Progenitor cell of endocrine pancreas (in vitro differentiated cells): ENCODE data around the gene ADARB1. TPM values are rescaled to one million over a fixed set of nuclear protein-coding genes. Genes with fewer than 3 reads are reported as not detected.

Experiments used
- DNase-seq: peaks from one replicate; pipeline ENCODE4 v3.0.0; 2021; ENCODE audit warnings: low spot score; ENCODE audit not compliant: unreplicated experiment
- H3K27ac Mint-ChIP-seq: 2 replicates; pipeline ENCODE4 v1.8.0; 2021; ENCODE audit warnings: mild to moderate bottlenecking, moderate library complexity, mixed read lengths
- H3K27me3 Mint-ChIP-seq: 2 replicates; pipeline ENCODE4 v1.8.0; 2021; ENCODE audit warnings: mixed read lengths
- H3K36me3 Mint-ChIP-seq: 2 replicates; pipeline ENCODE4 v1.8.0; 2022; ENCODE audit warnings: mixed read lengths; ENCODE audit not compliant: insufficient read depth
- H3K4me1 Mint-ChIP-seq: 2 replicates; pipeline ENCODE4 v1.8.0; 2021; ENCODE audit warnings: low read depth, mixed read lengths
- H3K4me3 Mint-ChIP-seq: 2 replicates; pipeline ENCODE4 v1.8.0; 2021; ENCODE audit warnings: low read depth, mild to moderate bottlenecking, moderate library complexity, mixed read lengths
- H3K9me3 Mint-ChIP-seq: 2 replicates; pipeline ENCODE4 v1.8.0; 2021; ENCODE audit warnings: low read depth, mixed read lengths
- CTCF ChIP-seq: fragments of 200-600 bp; sonication (generic); IDR thresholded peaks from one replicate; pipeline ENCODE4 v1.5.0; 2021; ENCODE audit warnings: antibody characterized with exemption, mild to moderate bottlenecking; ENCODE audit not compliant: unreplicated experiment
- total RNA-seq: library from RNA; stranded (reverse); gene quantifications from 2 replicates; pipeline ENCODE4 v1.2.1, GENCODE V29; 2021

The ADARB1 gene
- total RNA-seq, 1 donor from 2014 or later, result 19.1 TPM

DNA sequence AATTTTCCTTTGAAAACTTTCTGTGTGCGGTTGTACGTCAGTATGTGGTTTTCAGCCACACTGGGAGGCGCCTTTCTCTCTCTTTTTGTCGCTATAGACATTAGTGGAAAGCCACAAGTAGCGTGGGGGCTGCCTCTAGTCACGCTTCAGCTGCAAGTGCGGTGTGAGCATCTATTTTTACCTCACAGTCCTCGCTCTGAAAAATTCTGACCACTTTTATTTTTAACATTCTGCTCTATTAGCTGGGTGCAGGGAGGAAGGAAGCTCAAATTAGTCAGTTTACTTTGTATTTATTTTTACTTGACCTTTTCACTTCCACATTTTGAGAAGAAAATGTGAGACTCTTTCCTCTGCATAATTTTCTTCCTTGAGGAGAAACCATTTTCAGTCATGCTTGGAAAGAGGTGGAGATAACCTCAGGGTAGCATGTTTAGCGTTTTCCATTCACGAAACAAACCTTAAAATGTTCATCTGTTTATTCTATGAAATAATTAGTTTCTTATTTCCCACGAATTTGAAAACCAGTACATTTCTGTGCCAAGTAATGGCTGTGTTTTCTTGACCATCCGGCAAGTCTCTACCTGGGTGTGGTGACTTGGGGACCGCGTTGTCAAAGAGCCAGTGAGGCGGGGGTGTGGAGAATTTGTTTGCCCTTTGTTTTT lies 35.6 kb downstream of the ADARB1 start:
- no peak for TF ChIP-seq CTCF
- H3K9me3 Mint-ChIP-seq, result no peaks in the 10 kb centered on the region
- H3K4me3 Mint-ChIP-seq, result no peak overlapping the region
- DNase-seq, result no peak
- H3K36me3 Mint-ChIP-seq, result no peaks in the 10 kb centered on the region
- H3K27me3 Mint-ChIP-seq, result no peaks in the 10 kb centered on the region
- H3K4me1 Mint-ChIP-seq, result peaks cover 3% of the 10 kb centered on the region
- no peak overlapping the region for H3K27ac Mint-ChIP-seq

DNA sequence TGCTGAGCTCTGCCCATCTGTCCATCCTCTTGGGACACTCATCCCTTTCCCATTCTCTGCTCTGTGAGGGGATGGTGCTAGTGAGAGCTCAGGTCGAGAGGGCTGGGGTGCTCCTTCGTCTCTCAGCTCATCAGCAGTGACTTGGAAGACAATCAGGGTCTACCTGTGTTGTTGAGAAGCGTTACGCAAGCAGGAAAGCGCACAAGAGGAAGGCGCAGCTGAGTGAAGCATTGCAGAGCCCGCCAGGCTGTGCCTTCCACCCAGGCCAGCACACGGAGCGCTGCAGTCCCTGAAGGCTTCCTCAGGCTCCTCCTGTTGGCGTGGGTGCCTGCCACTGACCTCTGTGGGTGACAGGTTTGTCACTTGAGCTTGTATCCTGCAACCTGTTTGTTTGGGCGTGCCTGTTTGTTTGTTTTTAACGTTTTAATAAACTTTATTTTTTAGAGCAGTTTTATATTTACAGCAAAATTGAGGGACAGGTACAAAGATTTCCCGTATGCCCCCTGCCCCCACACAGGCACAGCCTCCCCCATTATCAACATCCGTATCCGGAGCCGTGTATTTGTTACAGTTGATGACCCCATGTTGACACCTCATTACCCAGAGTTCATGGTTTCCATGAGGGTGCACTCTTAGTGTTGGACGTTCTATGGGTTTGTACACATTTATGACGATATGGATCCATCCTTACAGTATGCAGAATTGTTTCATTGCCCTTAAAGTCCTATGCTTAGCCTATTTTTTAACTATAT lies 36.7 kb downstream of the ADARB1 start:
- TF ChIP-seq CTCF, result no peak
- Mint-ChIP-seq H3K4me1 (no peaks in the 10 kb centered on the region), H3K4me3 (no peak overlapping the region), H3K36me3 (no peaks in the 10 kb centered on the region), H3K27ac (no peak overlapping the region), H3K27me3 (no peaks in the 10 kb centered on the region), H3K9me3 (no peaks in the 10 kb centered on the region)
- no peak for DNase-seq

GRCh38 chr21:45111703-45112102 lies 37.3 kb downstream of the ADARB1 start:
- H3K9me3 Mint-ChIP-seq, result no peaks in the 10 kb centered on the region
- H3K27me3 Mint-ChIP-seq, result no peaks in the 10 kb centered on the region
- H3K36me3 Mint-ChIP-seq, result no peaks in the 10 kb centered on the region
- DNase-seq, result no peak
- H3K27ac Mint-ChIP-seq, result no peak overlapping the region
- H3K4me3 Mint-ChIP-seq, result no peak overlapping the region
- H3K4me1 Mint-ChIP-seq, result no peaks in the 10 kb centered on the region
- no peak for TF ChIP-seq CTCF

DNA sequence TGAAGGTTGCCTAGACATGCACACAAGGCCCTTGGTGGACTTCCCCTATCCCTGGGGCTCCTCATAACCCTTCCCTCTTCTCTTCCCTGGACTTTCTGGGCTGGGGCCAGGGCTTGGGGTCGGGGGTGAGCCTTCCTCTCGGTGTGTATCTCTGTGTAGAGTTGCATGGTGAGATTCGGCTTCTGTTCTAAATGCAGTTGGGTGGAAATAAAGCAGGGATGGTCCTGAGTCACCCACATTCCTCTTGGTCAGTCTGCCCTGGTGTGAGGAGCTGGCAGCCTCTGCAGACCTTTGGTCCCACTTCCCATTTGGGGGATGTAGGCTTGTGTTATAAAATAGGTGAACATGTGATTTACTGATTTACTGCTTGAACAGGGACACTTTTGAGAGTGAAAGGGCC lies 38.0 kb downstream of the ADARB1 start:
- H3K4me1 Mint-ChIP-seq, result no peaks in the 10 kb centered on the region
- H3K27ac Mint-ChIP-seq, result no peak overlapping the region
- no peak for DNase-seq
- TF ChIP-seq CTCF, result no peak
- H3K9me3 Mint-ChIP-seq, result no peaks in the 10 kb centered on the region
- no peaks in the 10 kb centered on the region for H3K27me3 Mint-ChIP-seq
- no peak overlapping the region for H3K4me3 Mint-ChIP-seq
- H3K36me3 Mint-ChIP-seq, result no peaks in the 10 kb centered on the region

DNA sequence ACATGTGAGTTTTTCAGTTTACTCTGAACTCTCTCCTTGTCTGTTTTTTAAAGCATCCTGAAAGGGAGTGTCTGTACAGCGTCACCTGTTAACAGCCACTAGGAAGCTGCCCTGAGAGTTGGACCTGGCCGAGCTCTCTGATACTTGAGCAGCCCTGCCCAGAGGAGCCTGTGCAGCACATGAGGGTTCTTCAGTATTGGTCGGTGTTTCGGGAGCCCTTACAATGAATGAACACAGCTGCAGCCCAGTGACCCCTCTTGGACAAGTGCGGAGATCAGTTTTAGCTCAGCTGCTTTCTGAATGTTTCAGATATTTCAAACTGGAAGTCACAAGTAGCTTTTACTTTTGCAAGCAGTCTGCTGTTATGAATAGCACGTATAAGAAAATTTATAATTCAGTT lies 39.2 kb downstream of the ADARB1 start:
- Mint-ChIP-seq H3K27me3 (no peaks in the 10 kb centered on the region), H3K27ac (no peak overlapping the region), H3K4me1 (no peaks in the 10 kb centered on the region), H3K9me3 (no peaks in the 10 kb centered on the region), H3K36me3 (no peaks in the 10 kb centered on the region), H3K4me3 (no peak overlapping the region)
- no peak for DNase-seq
- no peak for TF ChIP-seq CTCF
